Measurements from ENCODE around the gene POLA1.

DNA sequence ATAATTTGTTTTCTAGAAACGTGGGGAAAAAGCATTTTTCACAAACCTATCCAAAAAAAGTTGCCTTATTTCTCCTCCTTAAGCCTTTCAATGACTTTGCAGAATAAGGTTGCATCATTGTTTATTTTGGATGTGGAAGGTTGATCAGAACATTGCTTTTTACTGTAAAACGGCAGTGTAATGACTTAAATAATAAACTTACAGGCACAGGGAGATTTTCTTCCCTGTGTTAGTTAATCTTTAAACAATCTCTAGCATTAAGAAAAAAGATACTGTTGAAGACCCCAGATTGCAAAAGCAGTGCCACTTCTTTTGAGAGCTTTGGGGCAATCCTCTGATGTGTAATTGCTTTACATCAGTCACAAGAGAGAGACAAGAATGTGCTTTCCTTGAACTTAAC, 168.6 kb downstream of the POLA1 start:
- no peak for TF ChIP-seq CTCF (IDR thresholded peaks at IDR 0.05)
- TF ChIP-seq POLR2A (IDR thresholded peaks at IDR 0.05) = no peak
